Mammary epithelial cell (primary cell): ENCODE data around the gene DCXR.

Experiments
- EZH2 ChIP-seq: IDR thresholded peaks from 2 replicates; pipeline ENCODE4 v1.6.1; 2012; ENCODE audit warnings: low read length, inconsistent platforms, borderline replicate concordance
- TF ChIP-seq, protein P1 (sequence below), 2 donors: IDR thresholded peaks in 1 of 2; conservative IDR thresholded peaks in 1 of 2; 2 replicates each; pipeline ENCODE4 v1.5.1; 2011 to 2012; ENCODE audit warnings: inconsistent platforms in 2 of 2, low read length in 2 of 2, mild to moderate bottlenecking in 2 of 2, control low read depth in 1 of 2, low read depth in 1 of 2; ENCODE audit not compliant: insufficient read depth in 1 of 2; ENCODE audit errors: extremely low read depth in 1 of 2

DNA sequence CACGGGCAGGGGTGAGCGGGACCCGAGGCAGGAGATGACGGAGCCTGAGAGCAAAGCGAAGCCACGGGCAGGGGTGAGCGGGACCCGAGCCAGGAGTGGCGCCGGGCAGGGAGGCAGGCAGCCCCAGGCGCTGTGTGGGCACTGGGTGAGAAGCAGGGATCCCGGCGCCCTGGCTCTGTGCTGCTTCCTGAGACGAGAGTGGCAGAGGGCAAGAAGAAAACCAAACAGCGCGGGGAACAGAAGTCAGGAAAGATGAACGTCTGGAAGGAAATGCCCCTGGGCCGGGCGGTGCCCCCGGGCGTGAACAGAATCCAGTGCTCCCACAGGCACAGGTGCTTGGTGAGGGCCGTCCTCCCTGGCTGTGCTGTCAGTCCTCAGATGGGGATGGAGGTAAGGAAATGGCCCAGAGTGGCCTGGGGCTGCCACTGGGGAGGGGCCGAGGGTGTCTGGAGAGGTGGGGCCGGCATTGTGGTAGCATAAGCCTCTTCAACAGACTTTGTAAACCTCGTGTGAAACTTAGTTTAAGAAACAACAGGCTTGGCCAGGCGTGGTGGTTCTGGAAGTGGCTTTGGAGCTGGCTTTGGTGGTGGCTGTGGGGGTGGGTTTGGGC lies 50.2 kb downstream of the DCXR start:
- TF ChIP-seq, protein P1, sequence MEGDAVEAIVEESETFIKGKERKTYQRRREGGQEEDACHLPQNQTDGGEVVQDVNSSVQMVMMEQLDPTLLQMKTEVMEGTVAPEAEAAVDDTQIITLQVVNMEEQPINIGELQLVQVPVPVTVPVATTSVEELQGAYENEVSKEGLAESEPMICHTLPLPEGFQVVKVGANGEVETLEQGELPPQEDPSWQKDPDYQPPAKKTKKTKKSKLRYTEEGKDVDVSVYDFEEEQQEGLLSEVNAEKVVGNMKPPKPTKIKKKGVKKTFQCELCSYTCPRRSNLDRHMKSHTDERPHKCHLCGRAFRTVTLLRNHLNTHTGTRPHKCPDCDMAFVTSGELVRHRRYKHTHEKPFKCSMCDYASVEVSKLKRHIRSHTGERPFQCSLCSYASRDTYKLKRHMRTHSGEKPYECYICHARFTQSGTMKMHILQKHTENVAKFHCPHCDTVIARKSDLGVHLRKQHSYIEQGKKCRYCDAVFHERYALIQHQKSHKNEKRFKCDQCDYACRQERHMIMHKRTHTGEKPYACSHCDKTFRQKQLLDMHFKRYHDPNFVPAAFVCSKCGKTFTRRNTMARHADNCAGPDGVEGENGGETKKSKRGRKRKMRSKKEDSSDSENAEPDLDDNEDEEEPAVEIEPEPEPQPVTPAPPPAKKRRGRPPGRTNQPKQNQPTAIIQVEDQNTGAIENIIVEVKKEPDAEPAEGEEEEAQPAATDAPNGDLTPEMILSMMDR (conservative IDR thresholded peaks at IDR 0.05 in 1 of 2, IDR thresholded peaks at IDR 0.05 in 1 of 2; ENCODE audit: extremely low read depth in 1 of 2, insufficient read depth in 1 of 2, low read depth in 1 of 2, low read length in 2 of 2), result no peak
- no peak for TF ChIP-seq EZH2
